ENCODE measurements around the gene TRHDE. TPM values are rescaled to one million over a fixed set of nuclear protein-coding genes. Genes with fewer than 3 reads are reported as not detected.

The TRHDE gene
- total RNA-seq = 2.7 TPM in 1 of 2 replicates, not detected in the other

GRCh38 chr12:72272091-72272661 lies at the start of gene TRHDE:
TSS of gene TRHDE (plus strand) at chr12:72272370. CDS start at chr12:72272644, 274 bp downstream.

